ENCODE measurements around the gene RAI1. TPM values are rescaled to one million over a fixed set of nuclear protein-coding genes. Genes with fewer than 3 reads are reported as not detected.

The RAI1 gene
- total and polyA plus RNA-seq, 10 donors, result 5.4 to 61.9 (median 35.2) TPM

DNA sequence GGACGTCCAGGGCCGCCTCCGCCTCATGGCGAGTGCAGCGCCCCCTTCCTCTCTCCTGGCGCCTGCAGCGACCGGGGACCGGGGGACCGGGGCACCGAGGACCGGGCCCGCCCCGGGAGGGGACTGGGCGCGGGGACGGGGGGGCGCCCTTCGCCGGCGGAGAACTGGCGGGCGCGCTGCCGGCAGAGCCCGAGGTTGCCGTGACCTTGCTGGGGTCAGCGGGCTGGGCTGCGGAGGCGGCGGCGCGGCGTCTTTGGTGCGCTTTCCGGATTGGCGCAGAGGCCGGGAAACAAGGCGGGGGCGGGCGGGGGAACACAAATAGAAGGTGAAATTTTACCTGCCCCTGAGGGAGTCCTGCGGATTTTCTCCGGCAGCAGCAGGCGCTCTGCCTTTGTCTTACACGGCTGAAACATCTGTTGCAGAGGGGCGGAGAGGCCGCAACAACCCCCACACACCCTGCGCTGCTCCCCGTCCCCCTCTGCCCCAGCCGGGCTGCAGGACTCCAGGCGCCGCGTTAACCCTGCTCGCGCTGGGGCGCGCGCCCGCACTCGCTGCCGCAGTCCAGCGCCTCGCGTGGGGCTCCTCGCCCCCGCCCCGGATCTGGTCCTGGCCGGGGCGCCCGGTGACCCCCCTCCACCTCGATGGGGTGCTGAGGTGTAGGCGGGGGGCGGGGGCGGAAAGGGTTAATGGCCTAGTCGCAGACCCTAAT lies 102.0 kb downstream of the RAI1 start:
- intact Hi-C loops (cut with DNase I; ENCODE audit: low total_unique reads), result no loop called here
- Histone ChIP-seq H3K4me3 (peak overlapping the region; percentile 44 to 71 (median 54)), H3K4me1 (peaks cover 29 to 85% (median 58%) of the 10 kb centered on the region in 6 donors), H3K9me3 (no peaks in the 10 kb centered on the region), H3K27me3 (replicated peaks in 1 of 7) (peaks cover 0 to 39% (median 21%) of the 10 kb centered on the region in 7 donors), H3K36me3 (no peaks in the 10 kb centered on the region), H3K27ac (peak overlapping the region in 7 of 8 donors; percentile 22 to 75 (median 71))
- WGBS, 5 donors, result 0 to 2% (median 1%) methylated on average over 18 to 75 of the region's 75 CpGs
- TF ChIP-seq POLR2AphosphoS5 (IDR thresholded peaks at IDR 0.05) (peak in 2 of 3 donors; percentile 43 to 59), POLR2A (IDR thresholded peaks at IDR 0.05) (no peak)
- TF ChIP-seq, protein P1, sequence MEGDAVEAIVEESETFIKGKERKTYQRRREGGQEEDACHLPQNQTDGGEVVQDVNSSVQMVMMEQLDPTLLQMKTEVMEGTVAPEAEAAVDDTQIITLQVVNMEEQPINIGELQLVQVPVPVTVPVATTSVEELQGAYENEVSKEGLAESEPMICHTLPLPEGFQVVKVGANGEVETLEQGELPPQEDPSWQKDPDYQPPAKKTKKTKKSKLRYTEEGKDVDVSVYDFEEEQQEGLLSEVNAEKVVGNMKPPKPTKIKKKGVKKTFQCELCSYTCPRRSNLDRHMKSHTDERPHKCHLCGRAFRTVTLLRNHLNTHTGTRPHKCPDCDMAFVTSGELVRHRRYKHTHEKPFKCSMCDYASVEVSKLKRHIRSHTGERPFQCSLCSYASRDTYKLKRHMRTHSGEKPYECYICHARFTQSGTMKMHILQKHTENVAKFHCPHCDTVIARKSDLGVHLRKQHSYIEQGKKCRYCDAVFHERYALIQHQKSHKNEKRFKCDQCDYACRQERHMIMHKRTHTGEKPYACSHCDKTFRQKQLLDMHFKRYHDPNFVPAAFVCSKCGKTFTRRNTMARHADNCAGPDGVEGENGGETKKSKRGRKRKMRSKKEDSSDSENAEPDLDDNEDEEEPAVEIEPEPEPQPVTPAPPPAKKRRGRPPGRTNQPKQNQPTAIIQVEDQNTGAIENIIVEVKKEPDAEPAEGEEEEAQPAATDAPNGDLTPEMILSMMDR (IDR thresholded peaks at IDR 0.05 in 8 of 11, conservative IDR thresholded peaks at IDR 0.05 in 3 of 11), result peak in 4 of 11 experiments; percentile 9 to 38 (median 34)
- DNase-seq, result peak; percentile 85

DNA sequence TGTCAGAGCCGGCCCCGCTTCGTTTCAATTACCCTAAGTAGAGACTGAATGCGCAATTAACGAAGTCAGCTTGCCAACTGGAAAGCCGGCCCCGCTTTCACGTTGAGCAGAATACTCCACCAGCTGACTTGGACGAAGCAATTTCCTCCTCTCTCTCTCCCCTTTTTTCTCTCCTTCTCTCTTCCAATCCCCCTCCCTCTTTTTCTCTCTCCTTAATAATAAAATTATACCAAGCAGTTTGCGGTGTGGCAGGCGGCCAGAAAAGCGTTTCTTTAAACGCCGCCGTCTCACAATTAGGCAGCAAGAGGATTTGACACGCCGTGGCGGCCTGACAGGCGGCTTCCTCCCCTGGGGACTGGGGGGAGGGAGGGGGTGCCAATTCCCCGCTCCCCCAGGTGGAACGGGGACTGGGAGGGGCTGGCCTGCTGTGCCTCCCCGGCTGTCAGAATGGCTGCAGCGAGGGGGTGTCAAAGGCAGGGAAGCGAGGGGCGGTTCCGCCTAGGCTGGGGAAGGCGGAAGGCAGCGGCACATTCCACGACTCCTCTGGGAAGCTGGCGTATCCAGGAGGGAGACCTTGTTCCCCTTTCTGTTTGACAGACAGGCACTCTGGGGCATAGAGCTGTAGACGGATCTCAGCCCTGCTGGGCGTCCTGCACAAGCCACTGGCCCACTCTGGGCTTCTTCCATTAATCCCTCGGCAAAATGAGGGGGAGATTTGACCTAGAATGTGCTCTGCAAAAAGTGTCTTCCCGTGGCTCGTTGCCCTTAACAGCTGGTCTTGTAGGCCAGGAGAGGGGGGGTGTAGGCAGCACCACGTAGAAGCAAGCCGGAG lies 102.8 kb downstream of the RAI1 start:
- Histone ChIP-seq H3K27ac (peak overlapping the region in 6 of 8 donors; percentile 41 to 75 (median 71)), H3K4me1 (peaks cover 29 to 78% (median 54%) of the 10 kb centered on the region in 6 donors), H3K4me3 (peak overlapping the region; percentile 44 to 71 (median 54)), H3K9me3 (no peaks in the 10 kb centered on the region), H3K36me3 (no peaks in the 10 kb centered on the region), H3K27me3 (replicated peaks in 1 of 7) (peaks cover 0 to 39% (median 21%) of the 10 kb centered on the region in 7 donors)
- 12 to 22% (median 13%) methylated on average over 33 to 37 of the region's 37 CpGs for WGBS, 5 donors
- TF ChIP-seq POLR2A (IDR thresholded peaks at IDR 0.05) (no peak), POLR2AphosphoS5 (IDR thresholded peaks at IDR 0.05) (peak in 2 of 3 donors; percentile 52 to 60)
- TF ChIP-seq, protein P1 (IDR thresholded peaks at IDR 0.05 in 8 of 11, conservative IDR thresholded peaks at IDR 0.05 in 3 of 11), result no peak
- DNase-seq, result peak; percentile 88
- intact Hi-C loops (cut with DNase I; ENCODE audit: low total_unique reads), result no loop called here

DNA sequence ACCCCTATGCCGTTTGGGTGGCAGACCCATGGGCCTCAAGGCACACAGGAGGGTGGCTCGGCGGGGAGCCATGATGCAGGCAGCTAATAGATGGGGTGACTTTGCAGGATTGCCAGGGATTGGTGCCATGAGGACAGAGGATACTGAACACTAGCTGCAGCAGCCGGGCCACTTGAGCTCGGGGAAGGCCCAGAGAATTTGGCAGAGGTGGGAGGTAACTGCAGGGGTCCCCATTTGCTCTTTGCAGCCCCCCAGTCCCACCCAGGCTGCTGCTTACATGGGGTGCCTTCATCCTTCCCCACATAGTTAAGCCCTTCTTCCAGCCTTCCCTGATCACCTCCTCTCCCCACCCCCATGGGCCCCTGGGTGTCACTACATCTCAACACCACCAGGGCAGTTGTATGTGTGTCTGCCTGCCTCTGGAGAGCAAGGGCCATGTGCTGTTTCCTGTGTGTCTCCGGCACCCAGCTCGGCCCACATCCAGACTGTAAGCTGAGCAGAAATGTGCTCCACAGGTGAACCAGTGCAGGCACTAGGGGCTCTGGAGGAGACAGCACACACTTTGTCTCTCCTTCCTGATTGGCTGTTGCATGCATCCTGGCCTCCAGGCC lies 103.5 kb downstream of the RAI1 start:
- H3K36me3 ChIP-seq, result no peaks in the 10 kb centered on the region
- H3K27ac ChIP-seq, result peak overlapping the region in 4 of 8 donors; percentile 43 to 75 (median 72)
- DNase-seq, result no peak
- H3K4me3 ChIP-seq, result peak overlapping the region in 2 of 8 donors; percentile 58 to 71
- TF ChIP-seq, protein P1 (IDR thresholded peaks at IDR 0.05 in 8 of 11, conservative IDR thresholded peaks at IDR 0.05 in 3 of 11), result peak in 1 of 11 experiments; percentile 19
- TF ChIP-seq POLR2AphosphoS5 (IDR thresholded peaks at IDR 0.05) (no peak), POLR2A (IDR thresholded peaks at IDR 0.05) (no peak)
- H3K4me1 ChIP-seq, result peaks cover 31 to 80% (median 53%) of the 10 kb centered on the region in 6 donors
- no peaks in the 10 kb centered on the region for H3K9me3 ChIP-seq
- 69 to 73% (median 70%) methylated on average over 5 to 7 of the region's 7 CpGs for WGBS, 5 donors
- H3K27me3 ChIP-seq (replicated peaks in 1 of 7), result peaks cover 0 to 39% (median 21%) of the 10 kb centered on the region in 7 donors
- intact Hi-C loops (cut with DNase I; ENCODE audit: low total_unique reads), result no loop called here

Measured in spleen (tissue), 11 donors.